Stimulated activated CD4-positive, alpha-beta T cell treated with anti-CD3 and anti-CD28 coated beads, Interleukin-2, amount 100 ng/mL, for 4 hours (primary cell): Measurements from ENCODE around the gene DMRTA2.

Experiments used
- DNase-seq: peaks from one replicate; pipeline ENCODE4 v3.0.0-alpha.2; 2020; ENCODE audit warnings: low read depth

Gene DMRTA2

GRCh38 chr1:50422946-50423669 lies at the start of gene DMRTA2:
TSS of gene DMRTA2 (minus strand) at chr1:50423443. CDS start at chr1:50421536, 1,907 bp downstream.
- DNase-seq: no peak

GRCh38 chr1:50471967-50472366 lies 48.7 kb upstream of the DMRTA2 start:
- DNase-seq: no peak

DNA sequence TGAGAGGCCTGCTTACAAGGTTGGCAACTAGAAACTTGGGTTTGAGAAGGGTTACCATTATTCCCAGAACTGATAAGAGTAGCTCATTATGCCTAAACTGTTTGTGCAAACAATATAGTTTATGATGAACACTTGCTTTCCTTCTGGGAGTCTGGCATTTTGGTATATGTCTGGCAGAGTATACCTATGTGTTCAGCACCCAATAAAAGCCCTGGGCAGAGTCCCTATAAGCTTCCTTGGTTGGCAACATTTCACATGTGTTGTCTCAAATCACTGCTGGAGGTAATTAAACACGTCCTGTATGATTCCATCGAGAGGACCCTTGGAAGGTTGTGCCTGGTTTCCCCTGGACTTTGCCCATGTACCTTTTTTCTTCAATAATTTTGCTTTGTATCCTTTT lies 39.7 kb upstream of the DMRTA2 start:
- DNase-seq: no peak

DNA sequence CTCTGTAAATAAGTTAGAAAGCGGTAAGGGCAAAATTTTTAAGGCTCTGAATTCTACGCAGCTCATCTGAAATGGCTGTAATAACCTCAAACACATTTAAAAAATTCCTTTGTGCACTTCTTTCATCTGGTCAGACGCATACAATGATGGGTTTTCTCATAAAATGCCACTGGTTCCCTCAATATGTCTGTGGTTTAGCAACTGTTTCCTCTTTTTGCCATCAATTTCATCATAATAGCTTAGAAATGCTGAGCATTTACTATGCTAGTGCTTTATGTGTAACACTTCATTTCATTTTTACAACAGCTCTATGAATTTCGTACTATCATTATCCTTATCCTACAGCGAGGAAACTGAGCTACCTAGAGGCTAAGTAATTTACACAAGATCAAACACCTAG lies 35.3 kb upstream of the DMRTA2 start:
- no peak for DNase-seq

GRCh38 chr1:50454911-50455310 lies 31.7 kb upstream of the DMRTA2 start:
- no peak for DNase-seq

DNA sequence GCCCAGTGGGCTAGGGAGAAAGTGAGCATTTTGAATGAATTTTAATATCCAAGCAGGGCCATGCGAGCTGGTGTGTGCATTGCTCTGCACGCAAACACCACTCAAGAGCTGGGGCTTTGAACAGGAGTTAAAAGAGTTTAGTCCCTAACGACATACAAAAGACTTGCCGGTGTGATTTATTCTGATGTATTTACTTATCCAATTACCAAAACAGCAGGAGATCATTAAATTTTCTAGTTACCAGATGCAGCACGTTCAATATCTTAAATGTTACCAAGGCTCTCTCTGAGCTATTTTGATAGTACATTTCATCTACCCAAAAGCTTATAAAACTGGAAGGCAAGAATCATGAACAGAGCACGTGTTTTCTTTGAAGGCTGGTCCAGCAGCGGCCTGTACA lies 30.0 kb upstream of the DMRTA2 start:
- DNase-seq: no peak

DNA sequence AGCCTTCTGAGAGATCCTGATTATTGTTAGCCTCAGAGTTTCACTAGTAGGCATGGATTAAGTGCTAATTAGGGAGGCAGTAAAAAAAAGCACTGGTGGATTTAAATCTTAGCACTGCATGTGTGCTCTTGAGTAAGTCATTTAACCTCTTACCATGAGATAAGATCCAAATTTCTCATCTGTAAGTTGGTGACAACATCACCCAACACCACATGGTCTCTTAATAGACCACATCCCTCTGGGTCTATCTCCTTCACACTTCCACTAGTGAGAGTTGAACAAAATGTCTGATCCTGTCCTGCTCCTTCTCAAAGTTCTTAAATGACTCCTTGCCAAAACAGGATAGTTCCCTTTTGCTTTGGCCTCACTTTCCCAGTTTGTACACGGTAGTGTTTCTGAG lies 29.5 kb upstream of the DMRTA2 start:
- DNase-seq: no peak

DNA sequence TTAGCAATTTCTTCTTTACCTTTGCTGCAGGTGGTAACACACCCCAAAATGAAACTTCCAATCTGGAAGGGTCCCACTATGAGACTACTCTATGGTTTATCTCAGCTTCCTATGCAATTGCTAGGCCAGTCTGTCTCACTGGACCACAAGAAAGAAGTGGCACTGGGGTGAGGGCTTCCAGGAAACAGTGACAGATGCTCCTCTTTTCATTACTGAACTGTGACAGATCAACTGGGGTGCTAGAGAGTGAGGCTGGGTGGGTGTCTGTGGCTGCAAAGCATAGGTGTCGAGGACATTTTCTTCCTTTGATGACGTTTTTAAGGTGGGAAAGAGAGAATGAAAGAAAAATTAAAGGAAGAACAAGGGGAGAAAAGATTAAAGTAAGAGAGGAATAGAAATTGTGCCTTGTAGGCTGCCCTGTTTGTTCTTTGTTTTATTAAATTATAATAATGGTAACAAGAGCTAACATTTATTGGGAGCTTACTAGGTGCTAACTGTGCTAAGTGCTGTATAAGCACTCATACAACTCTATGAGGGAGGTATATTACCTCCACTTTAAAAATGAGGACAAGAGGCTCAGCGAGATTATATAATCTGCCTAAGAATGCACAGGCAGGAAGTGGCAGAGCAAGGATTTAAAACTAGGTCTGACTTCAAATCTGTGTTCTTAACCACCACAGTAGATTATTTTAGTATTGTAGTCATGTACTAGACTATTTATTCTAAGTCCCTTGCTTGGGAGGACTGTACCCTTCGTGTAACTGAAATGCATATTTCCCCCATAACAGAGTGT lies 27.8 kb upstream of the DMRTA2 start:
- no peak for DNase-seq

DNA sequence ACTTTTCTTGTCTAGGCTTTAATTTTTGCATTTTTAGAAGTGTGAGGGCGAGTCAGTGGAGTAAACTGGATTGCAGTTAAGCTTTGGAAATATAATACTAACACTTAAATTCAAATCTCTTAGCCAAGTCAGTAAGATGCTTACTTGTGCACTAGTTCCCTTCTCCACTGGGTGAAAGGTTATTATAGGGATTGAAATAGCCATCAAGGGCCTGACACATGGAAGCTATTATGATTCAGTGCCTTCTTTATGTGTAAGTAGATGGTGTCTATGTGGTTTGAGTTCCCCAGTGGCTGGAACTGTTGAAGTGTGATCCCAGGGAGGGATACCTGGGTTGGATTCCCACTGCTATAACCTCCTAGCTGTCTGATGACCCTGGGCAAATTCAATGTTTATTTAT lies 24.7 kb upstream of the DMRTA2 start:
- no peak for DNase-seq

GRCh38 chr1:50441183-50441582 lies 17.9 kb upstream of the DMRTA2 start:
- DNase-seq: no peak

GRCh38 chr1:50438945-50439344 lies 15.7 kb upstream of the DMRTA2 start:
- DNase-seq: no peak

- DNase-seq: no peak
Measured at GRCh38 chr1:50436489-50436888, 13.2 kb upstream of the DMRTA2 start.

DNA sequence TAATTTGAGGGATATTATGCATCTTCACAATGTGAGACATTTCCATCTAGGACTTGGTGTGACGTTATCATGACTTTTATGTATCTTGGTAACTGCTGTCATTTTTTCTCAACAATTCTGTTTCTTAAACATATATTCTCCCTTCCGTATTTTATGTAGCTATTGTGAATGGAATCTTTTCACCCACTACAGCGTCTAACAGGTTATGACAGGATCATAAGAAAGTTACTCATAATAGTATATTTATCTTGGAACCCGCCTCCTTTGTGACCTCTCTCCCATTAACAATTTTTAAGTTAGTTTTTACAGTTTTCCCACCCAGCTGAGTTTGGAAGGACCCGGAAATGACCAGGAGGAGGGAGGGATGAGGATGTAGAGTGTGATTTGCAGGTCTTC lies 6.8 kb upstream of the DMRTA2 start:
- DNase-seq: no peak

- DNase-seq: no peak
Measured at GRCh38 chr1:50427818-50428779, 4.9 kb upstream of the DMRTA2 start.

DNA sequence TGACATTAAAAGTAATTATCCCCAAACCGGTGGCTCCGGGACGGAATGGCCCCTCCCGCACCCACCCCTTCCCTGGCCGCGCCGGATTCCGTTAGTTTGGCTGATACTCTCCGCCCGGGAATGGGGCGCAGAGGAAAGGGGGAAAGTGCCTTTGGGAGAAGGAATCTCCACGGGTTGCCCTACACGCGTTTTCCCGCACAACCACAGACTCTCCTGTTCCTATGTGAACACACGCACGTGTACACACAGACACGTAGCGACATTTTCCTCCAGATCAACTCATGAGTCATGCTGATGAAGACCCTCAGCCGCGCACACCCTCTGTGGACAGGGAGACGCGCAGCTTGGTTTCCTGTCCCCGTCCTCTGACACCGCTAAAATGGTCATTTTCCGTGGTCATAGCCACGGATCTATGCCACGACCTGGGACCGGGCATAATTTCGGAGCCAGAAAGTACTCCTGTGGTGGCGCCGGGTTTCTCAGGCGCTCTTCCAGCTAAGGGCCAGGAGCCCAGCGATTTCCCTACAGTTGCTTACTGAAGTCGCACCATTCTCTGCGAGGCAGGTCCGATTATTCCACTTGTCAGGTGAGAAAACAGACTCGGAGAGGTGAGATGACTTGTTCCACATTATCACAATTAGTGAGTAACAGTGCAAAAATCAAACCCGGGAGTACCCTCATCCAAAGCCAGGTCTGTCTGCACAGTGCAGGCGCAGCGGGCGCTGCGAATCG lies 4.0 kb upstream of the DMRTA2 start:
- no peak for DNase-seq

GRCh38 chr1:50426702-50427085 lies 3.5 kb upstream of the DMRTA2 start:
- no peak for DNase-seq

DNA sequence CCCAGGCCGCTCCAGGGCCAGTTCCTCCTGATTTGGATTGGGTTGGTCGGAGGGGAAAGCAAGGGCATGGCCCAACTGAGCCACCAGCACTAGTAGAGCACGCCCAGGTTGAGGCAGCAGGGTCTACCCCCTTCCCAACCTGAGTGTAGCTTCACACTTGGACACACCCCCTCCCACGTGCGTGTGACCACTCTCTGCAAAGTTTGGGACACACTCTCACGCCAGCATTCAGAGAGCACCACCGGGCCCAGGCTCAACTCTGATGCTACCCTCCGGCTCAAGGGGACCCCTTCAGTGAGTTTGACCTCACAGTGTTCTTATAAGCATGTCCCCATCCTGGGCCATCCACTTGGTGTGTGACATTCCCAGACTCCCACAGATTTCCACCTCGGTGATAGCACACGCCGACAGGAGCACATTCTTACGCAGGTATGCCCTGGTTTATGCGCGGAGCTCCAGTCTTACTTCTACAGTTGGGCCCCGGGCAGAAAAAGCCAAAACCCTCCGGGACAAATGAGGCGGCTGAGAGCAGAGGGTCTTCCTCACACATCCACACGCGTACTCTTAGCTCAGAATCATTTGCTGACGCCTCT lies 3.0 kb upstream of the DMRTA2 start:
- no peak for DNase-seq

DNA sequence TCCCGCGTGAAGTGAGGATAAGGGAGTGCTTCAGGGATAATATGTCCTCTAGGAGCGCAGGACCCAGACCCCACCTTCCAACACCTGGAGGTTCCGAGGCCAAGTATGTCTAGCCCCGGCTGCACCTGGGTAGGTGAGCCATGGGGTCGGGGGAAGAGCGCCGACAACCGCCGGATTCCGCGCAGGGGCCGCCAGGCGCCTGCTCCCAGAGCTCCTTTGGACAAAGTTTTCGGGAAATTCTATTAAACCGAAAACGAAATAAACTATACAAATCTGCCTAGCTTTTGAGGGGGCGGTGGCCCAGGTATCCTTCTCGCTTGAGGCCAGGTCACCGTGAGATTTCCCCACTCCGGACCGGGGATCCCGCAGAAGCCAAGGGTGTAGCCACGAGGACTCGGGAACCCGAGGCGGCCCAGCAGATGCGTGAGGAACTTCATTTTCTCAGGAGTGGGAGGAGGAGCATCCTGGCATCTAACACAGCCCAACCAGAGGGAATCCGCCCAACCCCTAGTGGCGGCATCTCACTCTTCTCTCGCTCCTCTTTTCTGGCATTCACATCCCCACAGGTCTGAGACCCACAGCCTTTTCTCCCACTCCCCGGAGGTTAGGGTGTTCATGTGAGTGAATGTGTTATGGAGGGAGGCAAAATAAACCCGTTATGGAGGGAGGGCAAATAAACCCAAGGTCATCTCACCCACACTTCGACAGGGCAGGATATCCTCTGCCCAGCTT lies 2.3 kb upstream of the DMRTA2 start:
- no peak for DNase-seq

DNA sequence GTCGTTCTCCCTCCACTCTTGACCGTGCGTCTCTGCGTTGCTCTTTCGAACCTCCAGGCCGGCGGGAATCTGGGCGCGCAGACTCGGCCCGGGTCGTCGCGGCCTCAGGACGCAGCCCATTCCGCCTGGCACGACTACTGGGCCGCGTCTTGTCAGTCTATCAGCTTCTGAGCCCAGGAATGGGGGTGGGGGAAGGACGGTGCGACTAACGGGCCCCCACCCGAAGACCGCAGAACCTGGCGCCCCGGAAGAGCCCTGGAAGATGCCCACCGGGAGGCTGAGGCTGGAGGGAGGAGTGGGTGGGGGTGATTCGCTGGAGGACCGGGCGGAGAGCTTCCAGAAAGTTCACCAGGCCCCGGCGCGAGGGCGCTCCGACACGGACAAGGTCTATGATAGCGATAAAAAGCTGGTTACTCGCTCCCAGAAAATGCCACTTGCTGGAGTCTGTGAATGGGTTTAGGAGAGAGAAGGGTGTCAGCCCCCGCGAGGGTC lies 1.7 kb upstream of the DMRTA2 start:
- DNase-seq: no peak

GRCh38 chr1:50424045-50424883 lies 1.0 kb upstream of the DMRTA2 start:
- DNase-seq: no peak
